ENCODE results near the gene SPATA22.

GRCh38 chr17:3506054-3506453 is 34.4 kb upstream of the SPATA22 start:
- TF ChIP-seq CTCF (IDR thresholded peaks at IDR 0.05) (no peak), POLR2A (IDR thresholded peaks at IDR 0.05) (no peak)

All from lower leg skin (tissue), 3 donors.